PC-3 (cell line): Measurements from ENCODE around the gene APCDD1. TPM values are rescaled to one million over a fixed set of nuclear protein-coding genes. Genes with fewer than 3 reads are reported as not detected.

ENCODE experiments used
- ATAC-seq: fragments of 200-7000 bp; cut with Tn5 transposase; 2 replicates; pipeline ENCODE4 v1.9.1; 2020; ENCODE audit warnings: mild to moderate bottlenecking, moderate library complexity
- BruUV-seq: library from RNA; stranded (reverse); fragments of 400-500 nt; replicated peaks from 2 replicates; lab custom pipeline; 2021; lab: Mats Ljungman, UMichigan
- CTCF ChIA-PET: fragments of 300-600 bp; sonication (Branson Sonifier 250); formaldehyde crosslinking; loops from one replicate; lab custom pipeline; 2022; ENCODE audit warnings: antibody characterized with exemption; lab: Charles Lee
- POLR2A ChIA-PET: fragments of 300-600 bp; sonication (Branson Sonifier 250); formaldehyde crosslinking; loops from one replicate; lab custom pipeline; 2022; ENCODE audit warnings: antibody characterized with exemption; ENCODE audit not compliant: unreplicated experiment; lab: Charles Lee
- DNase-seq: peaks from one replicate; pipeline ENCODE4 v3.0.0-alpha.2; 2015
- H2AFZ ChIP-seq: fragments of 300-600 bp; sonication (generic); 2 replicates; pipeline ENCODE4 v1.6.0; 2016; ENCODE audit warnings: antibody characterized with exemption, low read length
- H3F3A ChIP-seq: fragments of 300-600 bp; sonication (generic); one replicate; pipeline ENCODE4 v1.6.0; 2017; ENCODE audit warnings: antibody characterized with exemption, low read length, control low read depth, mild to moderate bottlenecking; ENCODE audit not compliant: unreplicated experiment
- H3K27ac ChIP-seq: fragments of 300-600 bp; sonication (generic); 2 replicates; pipeline ENCODE4 v1.5.1; 2016; ENCODE audit warnings: mild to moderate bottlenecking, low read length
- H3K27me3 ChIP-seq: fragments of 300-600 bp; sonication (generic); 2 replicates; pipeline ENCODE4 v1.6.1; 2016; ENCODE audit warnings: low read length, mixed read lengths
- H3K36me3 ChIP-seq: fragments of 300-600 bp; sonication (generic); 2 replicates; pipeline ENCODE4 v1.6.1; 2016; ENCODE audit warnings: low read depth, mixed run types, low read length, mixed read lengths
- H3K4me1 ChIP-seq: fragments of 300-600 bp; sonication (generic); 2 replicates; pipeline ENCODE4 v1.5.1; 2016; ENCODE audit warnings: low read length; ENCODE audit not compliant: insufficient read depth
- H3K4me2 ChIP-seq: fragments of 300-600 bp; sonication (generic); 2 replicates; pipeline ENCODE4 v1.6.0; 2016; ENCODE audit warnings: low read length
- H3K4me3 ChIP-seq: fragments of 300-600 bp; sonication (generic); 2 replicates; pipeline ENCODE4 v1.5.1; 2016; ENCODE audit warnings: mild to moderate bottlenecking, low read length, mixed read lengths
- H3K79me2 ChIP-seq: fragments of 300-600 bp; sonication (generic); 2 replicates; pipeline ENCODE4 v1.6.1; 2017; ENCODE audit warnings: low read length, mixed read lengths
- H3K9ac ChIP-seq: fragments of 300-600 bp; sonication (generic); 2 replicates; pipeline ENCODE4 v1.6.0; 2016; ENCODE audit warnings: mild to moderate bottlenecking, low read length
- H3K9me2 ChIP-seq: fragments of 300-600 bp; sonication (generic); replicated peaks from 2 replicates; pipeline ENCODE4 v1.6.1; 2016; ENCODE audit warnings: mixed run types, low read length, mixed read lengths
- H3K9me3 ChIP-seq: fragments of 300-600 bp; sonication (generic); 2 replicates; pipeline ENCODE4 v1.6.1; 2016; ENCODE audit warnings: low read length, mixed read lengths
- H4K20me1 ChIP-seq: fragments of 300-600 bp; sonication (generic); 2 replicates; pipeline ENCODE4 v1.6.1; 2016; ENCODE audit warnings: low read length, mixed read lengths
- CTCF ChIP-seq: fragments of 300-600 bp; sonication (generic); conservative IDR thresholded peaks from 2 replicates; pipeline ENCODE4 v1.5.1; 2017; ENCODE audit warnings: antibody characterized with exemption, low read depth, mild to moderate bottlenecking, low read length
- EZH2 ChIP-seq: fragments of 300-600 bp; sonication (generic); IDR thresholded peaks from one replicate; pipeline ENCODE4 v1.6.1; 2017; ENCODE audit warnings: antibody characterized with exemption, mild to moderate bottlenecking, low read length; ENCODE audit not compliant: unreplicated experiment
- EZH2phosphoT487 ChIP-seq: fragments of 300-600 bp; sonication (generic); IDR thresholded peaks from 2 replicates; pipeline ENCODE4 v1.6.1; 2018; ENCODE audit warnings: mild to moderate bottlenecking, antibody characterized with exemption, low read length, borderline replicate concordance
- intact Hi-C: fragments of 100-400 bp; cut with micrococcal nuclease; formaldehyde crosslinking; loops from 2 replicates; pipeline ENCODE4 v1.9.0; 2023
- total RNA-seq: library from RNA; depleted of rRNA; stranded (reverse); fragments of >200 nt; gene quantifications from 2 replicates; pipeline ENCODE4 v1.2.3, GENCODE V29; 2014

APCDD1 gene
- total RNA-seq, 1 experiment from 2014 or later, result not detected

DNA sequence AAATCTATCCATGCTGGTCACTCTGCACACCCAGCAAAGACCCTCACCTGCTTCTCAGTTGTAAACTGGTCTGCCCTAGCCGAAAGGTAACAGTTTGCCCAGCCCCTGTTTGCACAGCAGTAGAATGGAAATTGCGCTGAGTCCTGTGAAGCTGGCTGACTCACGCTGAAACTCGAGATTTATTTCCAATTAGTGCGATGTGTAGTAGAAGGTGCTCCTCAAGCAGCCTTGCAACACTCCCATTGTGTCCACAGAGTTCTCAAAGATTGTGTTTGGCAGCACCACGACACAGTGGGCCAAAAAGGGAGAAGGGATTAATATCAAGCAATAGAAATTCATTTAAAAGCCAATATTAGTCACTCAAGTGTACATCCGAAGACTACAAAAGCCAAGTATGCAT lies 21.7 kb upstream of the APCDD1 start:
- no peak for TF ChIP-seq EZH2
- TF ChIP-seq EZH2phosphoT487, result no peak
- TF ChIP-seq CTCF, result no peak
- ChIA-PET POLR2A (interaction anchor here (0.6 kb wide), 1 partner anchor 604 kb away, joined by 3 read pairs; no protein-coding TSS in a partner anchor), CTCF (no interaction called here)
- Histone ChIP-seq H2AFZ (no peak overlapping the region), H3K79me2 (no peaks in the 10 kb centered on the region), H3F3A (no peaks in the 10 kb centered on the region), H3K9me3 (no peaks in the 10 kb centered on the region), H3K4me3 (no peak overlapping the region), H4K20me1 (no peaks in the 10 kb centered on the region), H3K9me2 (no peaks in the 10 kb centered on the region), H3K4me1 (no peaks in the 10 kb centered on the region), H3K36me3 (no peaks in the 10 kb centered on the region), H3K4me2 (no peak overlapping the region), H3K27ac (no peak overlapping the region), H3K27me3 (peaks cover 55% of the 10 kb centered on the region), H3K9ac (no peak overlapping the region)
- ATAC-seq (no peak), DNase-seq (no peak)
- intact Hi-C loops, result no loop called here
- no TSS peak for BruUV-seq

- ChIA-PET CTCF (no interaction called here), POLR2A (no interaction called here)
- intact Hi-C loops, result no loop called here
- H3K36me3 ChIP-seq, result no peaks in the 10 kb centered on the region
- H3K79me2 ChIP-seq, result no peaks in the 10 kb centered on the region
- H3K4me3 ChIP-seq, result no peak overlapping the region
- H3K9me2 ChIP-seq, result no peaks in the 10 kb centered on the region
- H3F3A ChIP-seq, result no peaks in the 10 kb centered on the region
- peaks cover 77% of the 10 kb centered on the region for H3K27me3 ChIP-seq
- TF ChIP-seq EZH2phosphoT487, result no peak
- TF ChIP-seq EZH2, result no peak
- no peak for TF ChIP-seq CTCF
- no peak overlapping the region for H3K27ac ChIP-seq
- no TSS peak for BruUV-seq
- H4K20me1 ChIP-seq, result no peaks in the 10 kb centered on the region
- DNase-seq (no peak), ATAC-seq (no peak)
- H3K4me2 ChIP-seq, result no peak overlapping the region
- H3K9me3 ChIP-seq, result no peaks in the 10 kb centered on the region
- no peaks in the 10 kb centered on the region for H3K4me1 ChIP-seq
- no peak overlapping the region for H2AFZ ChIP-seq
- no peak overlapping the region for H3K9ac ChIP-seq
These were observed 18.3 kb upstream of the APCDD1 start for GRCh38 chr18:10436160-10436559.

DNA sequence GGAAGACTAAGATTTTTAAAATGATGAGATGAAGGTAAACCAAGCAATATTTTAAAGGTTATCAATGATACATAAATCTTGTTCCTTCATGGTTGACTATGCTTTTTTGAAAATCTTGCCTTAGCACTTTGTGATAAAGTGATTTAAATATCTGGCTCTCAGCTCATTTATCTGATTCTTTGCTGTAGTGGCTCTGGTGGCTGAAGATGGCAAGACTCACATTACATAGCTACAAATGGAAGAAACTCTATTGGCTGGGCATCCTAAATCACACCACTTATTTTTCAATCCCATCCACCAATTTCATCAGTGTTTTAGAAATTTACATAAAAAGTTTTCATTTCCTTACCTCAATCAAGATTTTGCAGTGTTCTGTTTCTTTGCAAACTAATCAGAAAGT lies 16.6 kb upstream of the APCDD1 start:
- no peak overlapping the region for H3K27ac ChIP-seq
- ATAC-seq (no peak), DNase-seq (no peak)
- ChIA-PET POLR2A (no interaction called here), CTCF (no interaction called here)
- no peaks in the 10 kb centered on the region for H3K4me1 ChIP-seq
- no peak overlapping the region for H2AFZ ChIP-seq
- no peak overlapping the region for H3K4me2 ChIP-seq
- H3K9me2 ChIP-seq, result no peaks in the 10 kb centered on the region
- TF ChIP-seq EZH2phosphoT487, result no peak
- TF ChIP-seq EZH2, result no peak
- TF ChIP-seq CTCF, result no peak
- no peaks in the 10 kb centered on the region for H3K9me3 ChIP-seq
- intact Hi-C loops, result no loop called here
- no peaks in the 10 kb centered on the region for H3K36me3 ChIP-seq
- H3F3A ChIP-seq, result no peaks in the 10 kb centered on the region
- H3K79me2 ChIP-seq, result no peaks in the 10 kb centered on the region
- H4K20me1 ChIP-seq, result no peaks in the 10 kb centered on the region
- peaks cover 86% of the 10 kb centered on the region for H3K27me3 ChIP-seq
- H3K9ac ChIP-seq, result no peak overlapping the region
- no TSS peak for BruUV-seq
- H3K4me3 ChIP-seq, result no peak overlapping the region
